WTC11 (cell line): Measurements from ENCODE around the gene MLPH. TPM values are rescaled to one million over a fixed set of nuclear protein-coding genes. Genes with fewer than 3 reads are reported as not detected.
A peak's percentile ranks its signal among the peaks of the same experiment; 100 is the strongest.

Experiments
- ESRRA ChIP-seq: sonication (generic); formaldehyde crosslinking; IDR thresholded peaks from 2 replicates; pipeline ENCODE4 v1.8.1; 2022; ENCODE audit warnings: mild to moderate bottlenecking, missing genetic modification reagents, borderline replicate concordance
- ETV6 ChIP-seq: sonication (generic); formaldehyde crosslinking; IDR thresholded peaks from 2 replicates; pipeline ENCODE4 v1.8.1; 2022; ENCODE audit warnings: mild to moderate bottlenecking, missing genetic modification reagents
- GABPB1 ChIP-seq: sonication (generic); formaldehyde crosslinking; IDR thresholded peaks from 2 replicates; pipeline ENCODE4 v1.8.1; 2023; ENCODE audit warnings: mild to moderate bottlenecking, missing genetic modification reagents
- GRHL2 ChIP-seq: fragments of 250-450 bp; sonication (Bioruptor Pico); IDR thresholded peaks from 2 replicates; pipeline ENCODE4 v1.8.0; 2022; ENCODE audit warnings: mild to moderate bottlenecking, moderate library complexity; ENCODE audit not compliant: insufficient replicate concordance, severe bottlenecking
- IRF2 ChIP-seq: sonication (generic); formaldehyde crosslinking; IDR thresholded peaks from 2 replicates; pipeline ENCODE4 v1.8.0; 2022; ENCODE audit warnings: low read depth, missing genetic modification reagents, borderline replicate concordance
- MXD4 ChIP-seq: fragments of 250-450 bp; sonication (Bioruptor Pico); IDR thresholded peaks from 2 replicates; pipeline ENCODE4 v1.8.0; 2021; ENCODE audit warnings: mild to moderate bottlenecking, moderate library complexity, borderline replicate concordance
- MYBL2 ChIP-seq: sonication (generic); formaldehyde crosslinking; IDR thresholded peaks from 2 replicates; pipeline ENCODE4 v1.8.1; 2023; ENCODE audit warnings: mild to moderate bottlenecking, moderate library complexity, missing genetic modification reagents
- NFATC4 ChIP-seq: fragments of 250-450 bp; sonication (Bioruptor Pico); IDR thresholded peaks from 2 replicates; pipeline ENCODE4 v1.9.0; 2021; ENCODE audit warnings: mild to moderate bottlenecking
- NFE2L1 ChIP-seq: sonication (generic); formaldehyde crosslinking; IDR thresholded peaks from 2 replicates; pipeline ENCODE4 v1.8.1; 2023; ENCODE audit warnings: missing genetic modification reagents
- OVOL2 ChIP-seq: fragments of 250-450 bp; sonication (Bioruptor Pico); IDR thresholded peaks from 2 replicates; pipeline ENCODE4 v1.9.0; 2021; ENCODE audit warnings: mild to moderate bottlenecking, borderline replicate concordance
- RORB ChIP-seq: fragments of 250-450 bp; sonication (Bioruptor Pico); IDR thresholded peaks from 2 replicates; pipeline ENCODE4 v1.9.0; 2021; ENCODE audit warnings: mild to moderate bottlenecking
- SOX15 ChIP-seq: fragments of 250-450 bp; sonication (Bioruptor Pico); IDR thresholded peaks from 2 replicates; pipeline ENCODE4 v1.9.0; 2021; ENCODE audit warnings: mild to moderate bottlenecking
- TEAD1 ChIP-seq: sonication (generic); formaldehyde crosslinking; IDR thresholded peaks from 2 replicates; pipeline ENCODE4 v1.8.0; 2022; ENCODE audit warnings: mild to moderate bottlenecking, missing genetic modification reagents
- TP53 ChIP-seq: sonication (generic); formaldehyde crosslinking; IDR thresholded peaks from 2 replicates; pipeline ENCODE4 v1.8.1; 2023; ENCODE audit warnings: mild to moderate bottlenecking, missing genetic modification reagents
- ZNF317 ChIP-seq: sonication (generic); formaldehyde crosslinking; IDR thresholded peaks from 2 replicates; pipeline ENCODE4 v1.8.1; 2023; ENCODE audit warnings: low read depth, mild to moderate bottlenecking, moderate library complexity, missing genetic modification reagents, borderline replicate concordance
- ZNF396 ChIP-seq: fragments of 250-450 bp; sonication (Bioruptor Pico); IDR thresholded peaks from 2 replicates; pipeline ENCODE4 v1.8.0; 2021; ENCODE audit warnings: mild to moderate bottlenecking, moderate library complexity, borderline replicate concordance
- total RNA-seq: library from RNA; stranded (reverse); gene quantifications from 3 replicates; pipeline ENCODE4 v1.2.3, GENCODE V29; 2021
- TF ChIP-seq, protein P1 (sequence below): sonication (generic); formaldehyde crosslinking; IDR thresholded peaks from 2 replicates; pipeline ENCODE4 v1.8.1; 2023; ENCODE audit warnings: mild to moderate bottlenecking, missing genetic modification reagents
- TF ChIP-seq, protein P2 (sequence below): sonication (generic); formaldehyde crosslinking; IDR thresholded peaks from 2 replicates; pipeline ENCODE4 v1.8.1; 2022; ENCODE audit warnings: mild to moderate bottlenecking, missing genetic modification reagents, moderate library complexity, borderline replicate concordance
- TF ChIP-seq, protein P3 (sequence below): fragments of 250-450 bp; sonication (Bioruptor Pico); IDR thresholded peaks from 2 replicates; pipeline ENCODE4 v1.8.0; 2021; ENCODE audit warnings: mild to moderate bottlenecking
- TF ChIP-seq, protein P4 (sequence below): fragments of 250-450 bp; sonication (Bioruptor Pico); IDR thresholded peaks from 2 replicates; pipeline ENCODE4 v1.9.0; 2021; ENCODE audit warnings: moderate library complexity, mild to moderate bottlenecking, inconsistent platforms, borderline replicate concordance
- TF ChIP-seq, protein P5 (sequence below): sonication (generic); formaldehyde crosslinking; IDR thresholded peaks from 2 replicates; pipeline ENCODE4 v1.8.1; 2022; ENCODE audit warnings: mild to moderate bottlenecking, moderate library complexity, missing genetic modification reagents
- TF ChIP-seq, protein P6 (sequence below): fragments of 250-450 bp; sonication (Bioruptor Pico); IDR thresholded peaks from 2 replicates; pipeline ENCODE4 v1.9.0; 2021; ENCODE audit warnings: mild to moderate bottlenecking
- TF ChIP-seq, protein P7 (sequence below): sonication (generic); formaldehyde crosslinking; IDR thresholded peaks from 2 replicates; pipeline ENCODE4 v1.8.0; 2022; ENCODE audit warnings: mild to moderate bottlenecking, missing genetic modification reagents
- TF ChIP-seq, protein P8 (sequence below): sonication (generic); formaldehyde crosslinking; IDR thresholded peaks from 2 replicates; pipeline ENCODE4 v1.8.1; 2023; ENCODE audit warnings: mild to moderate bottlenecking, missing genetic modification reagents
- TF ChIP-seq, protein P9 (sequence below): sonication (generic); formaldehyde crosslinking; conservative IDR thresholded peaks from 2 replicates; pipeline ENCODE4 v1.8.1; 2023; ENCODE audit warnings: mild to moderate bottlenecking, low read depth, missing genetic modification reagents, moderate library complexity

MLPH gene
- total RNA-seq, 1 experiment from 2014 or later = 10.3 TPM

DNA sequence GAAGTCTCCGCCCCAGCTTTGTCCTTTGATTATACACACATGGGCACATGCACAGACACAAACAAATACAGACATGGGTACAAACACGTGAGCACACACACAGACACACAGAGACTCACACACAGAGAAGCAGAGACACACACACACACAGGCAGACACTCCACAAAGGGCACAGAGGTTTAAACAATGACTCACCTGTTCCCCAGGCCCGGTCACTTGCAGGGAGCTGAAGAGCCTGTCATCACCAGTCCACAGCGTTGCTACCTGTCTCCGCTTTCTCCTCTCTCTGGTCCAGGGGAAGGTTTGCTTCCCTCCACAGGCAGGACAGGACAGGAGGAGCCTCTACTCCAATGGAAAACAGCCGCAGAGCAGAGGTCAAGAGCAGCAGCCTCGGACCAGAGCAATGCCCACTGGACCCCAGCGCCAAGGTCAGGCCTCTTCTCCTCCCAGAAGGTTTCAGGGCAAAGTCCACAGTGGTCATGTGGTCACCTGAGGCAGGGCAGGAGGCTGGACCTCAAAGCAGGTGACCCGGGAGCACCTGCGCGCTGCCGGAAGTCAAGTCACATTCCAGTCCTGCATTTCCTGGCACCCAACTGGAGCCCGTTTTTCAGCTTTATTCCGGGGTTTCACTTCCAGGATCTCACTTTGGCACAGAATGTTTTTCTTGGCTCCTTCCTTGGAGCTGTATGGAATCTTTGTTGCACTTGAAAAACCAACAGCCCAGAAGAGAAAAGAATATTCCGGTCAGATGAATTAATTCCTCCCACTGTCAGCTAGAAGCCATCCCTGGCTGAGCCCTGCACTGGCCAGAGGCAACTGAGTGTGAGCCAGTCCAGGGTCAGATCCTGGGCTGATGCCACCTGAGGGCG, 103.5 kb downstream of the MLPH start, which contains the start of gene RAB17 (continued):
- TF ChIP-seq, protein P1, sequence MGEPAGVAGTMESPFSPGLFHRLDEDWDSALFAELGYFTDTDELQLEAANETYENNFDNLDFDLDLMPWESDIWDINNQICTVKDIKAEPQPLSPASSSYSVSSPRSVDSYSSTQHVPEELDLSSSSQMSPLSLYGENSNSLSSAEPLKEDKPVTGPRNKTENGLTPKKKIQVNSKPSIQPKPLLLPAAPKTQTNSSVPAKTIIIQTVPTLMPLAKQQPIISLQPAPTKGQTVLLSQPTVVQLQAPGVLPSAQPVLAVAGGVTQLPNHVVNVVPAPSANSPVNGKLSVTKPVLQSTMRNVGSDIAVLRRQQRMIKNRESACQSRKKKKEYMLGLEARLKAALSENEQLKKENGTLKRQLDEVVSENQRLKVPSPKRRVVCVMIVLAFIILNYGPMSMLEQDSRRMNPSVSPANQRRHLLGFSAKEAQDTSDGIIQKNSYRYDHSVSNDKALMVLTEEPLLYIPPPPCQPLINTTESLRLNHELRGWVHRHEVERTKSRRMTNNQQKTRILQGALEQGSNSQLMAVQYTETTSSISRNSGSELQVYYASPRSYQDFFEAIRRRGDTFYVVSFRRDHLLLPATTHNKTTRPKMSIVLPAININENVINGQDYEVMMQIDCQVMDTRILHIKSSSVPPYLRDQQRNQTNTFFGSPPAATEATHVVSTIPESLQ (CRISPR knock-in tag) = no peak
- TF ChIP-seq TEAD1 (CRISPR knock-in tag) (peak; percentile 79), RORB (CRISPR knock-in tag) (no peak), ETV6 (peak; percentile 43), MXD4 (CRISPR knock-in tag) (no peak), IRF2 (CRISPR knock-in tag) (no peak), GRHL2 (no peak), NFE2L1 (0 out of 2 replicates have a peak, but pooled peaks have one; percentile 36), MYBL2 (CRISPR knock-in tag) (0 out of 2 replicates have a peak, but pooled peaks have one; percentile 32), SOX15 (no peak), ESRRA (CRISPR knock-in tag) (no peak), ZNF396 (CRISPR knock-in tag) (no peak), ZNF317 (CRISPR knock-in tag) (no peak), OVOL2 (CRISPR knock-in tag) (no peak), GABPB1 (peak; percentile 71), TP53 (no peak), NFATC4 (no peak)
- TF ChIP-seq, protein P2, sequence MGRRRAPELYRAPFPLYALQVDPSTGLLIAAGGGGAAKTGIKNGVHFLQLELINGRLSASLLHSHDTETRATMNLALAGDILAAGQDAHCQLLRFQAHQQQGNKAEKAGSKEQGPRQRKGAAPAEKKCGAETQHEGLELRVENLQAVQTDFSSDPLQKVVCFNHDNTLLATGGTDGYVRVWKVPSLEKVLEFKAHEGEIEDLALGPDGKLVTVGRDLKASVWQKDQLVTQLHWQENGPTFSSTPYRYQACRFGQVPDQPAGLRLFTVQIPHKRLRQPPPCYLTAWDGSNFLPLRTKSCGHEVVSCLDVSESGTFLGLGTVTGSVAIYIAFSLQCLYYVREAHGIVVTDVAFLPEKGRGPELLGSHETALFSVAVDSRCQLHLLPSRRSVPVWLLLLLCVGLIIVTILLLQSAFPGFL (CRISPR knock-in tag) = no peak
- TF ChIP-seq, protein P3, sequence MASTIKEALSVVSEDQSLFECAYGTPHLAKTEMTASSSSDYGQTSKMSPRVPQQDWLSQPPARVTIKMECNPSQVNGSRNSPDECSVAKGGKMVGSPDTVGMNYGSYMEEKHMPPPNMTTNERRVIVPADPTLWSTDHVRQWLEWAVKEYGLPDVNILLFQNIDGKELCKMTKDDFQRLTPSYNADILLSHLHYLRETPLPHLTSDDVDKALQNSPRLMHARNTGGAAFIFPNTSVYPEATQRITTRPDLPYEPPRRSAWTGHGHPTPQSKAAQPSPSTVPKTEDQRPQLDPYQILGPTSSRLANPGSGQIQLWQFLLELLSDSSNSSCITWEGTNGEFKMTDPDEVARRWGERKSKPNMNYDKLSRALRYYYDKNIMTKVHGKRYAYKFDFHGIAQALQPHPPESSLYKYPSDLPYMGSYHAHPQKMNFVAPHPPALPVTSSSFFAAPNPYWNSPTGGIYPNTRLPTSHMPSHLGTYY (CRISPR knock-in tag) = no peak
- TF ChIP-seq, protein P4, sequence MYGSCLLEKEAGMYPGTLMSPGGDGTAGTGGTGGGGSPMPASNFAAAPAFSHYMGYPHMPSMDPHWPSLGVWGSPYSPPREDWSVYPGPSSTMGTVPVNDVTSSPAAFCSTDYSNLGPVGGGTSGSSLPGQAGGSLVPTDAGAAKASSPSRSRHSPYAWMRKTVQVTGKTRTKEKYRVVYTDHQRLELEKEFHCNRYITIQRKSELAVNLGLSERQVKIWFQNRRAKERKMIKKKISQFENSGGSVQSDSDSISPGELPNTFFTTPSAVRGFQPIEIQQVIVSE (CRISPR knock-in tag) = no peak
- TF ChIP-seq, protein P5, sequence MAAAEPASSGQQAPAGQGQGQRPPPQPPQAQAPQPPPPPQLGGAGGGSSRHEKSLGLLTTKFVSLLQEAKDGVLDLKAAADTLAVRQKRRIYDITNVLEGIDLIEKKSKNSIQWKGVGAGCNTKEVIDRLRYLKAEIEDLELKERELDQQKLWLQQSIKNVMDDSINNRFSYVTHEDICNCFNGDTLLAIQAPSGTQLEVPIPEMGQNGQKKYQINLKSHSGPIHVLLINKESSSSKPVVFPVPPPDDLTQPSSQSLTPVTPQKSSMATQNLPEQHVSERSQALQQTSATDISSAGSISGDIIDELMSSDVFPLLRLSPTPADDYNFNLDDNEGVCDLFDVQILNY (CRISPR knock-in tag) = no peak
- TF ChIP-seq, protein P6, sequence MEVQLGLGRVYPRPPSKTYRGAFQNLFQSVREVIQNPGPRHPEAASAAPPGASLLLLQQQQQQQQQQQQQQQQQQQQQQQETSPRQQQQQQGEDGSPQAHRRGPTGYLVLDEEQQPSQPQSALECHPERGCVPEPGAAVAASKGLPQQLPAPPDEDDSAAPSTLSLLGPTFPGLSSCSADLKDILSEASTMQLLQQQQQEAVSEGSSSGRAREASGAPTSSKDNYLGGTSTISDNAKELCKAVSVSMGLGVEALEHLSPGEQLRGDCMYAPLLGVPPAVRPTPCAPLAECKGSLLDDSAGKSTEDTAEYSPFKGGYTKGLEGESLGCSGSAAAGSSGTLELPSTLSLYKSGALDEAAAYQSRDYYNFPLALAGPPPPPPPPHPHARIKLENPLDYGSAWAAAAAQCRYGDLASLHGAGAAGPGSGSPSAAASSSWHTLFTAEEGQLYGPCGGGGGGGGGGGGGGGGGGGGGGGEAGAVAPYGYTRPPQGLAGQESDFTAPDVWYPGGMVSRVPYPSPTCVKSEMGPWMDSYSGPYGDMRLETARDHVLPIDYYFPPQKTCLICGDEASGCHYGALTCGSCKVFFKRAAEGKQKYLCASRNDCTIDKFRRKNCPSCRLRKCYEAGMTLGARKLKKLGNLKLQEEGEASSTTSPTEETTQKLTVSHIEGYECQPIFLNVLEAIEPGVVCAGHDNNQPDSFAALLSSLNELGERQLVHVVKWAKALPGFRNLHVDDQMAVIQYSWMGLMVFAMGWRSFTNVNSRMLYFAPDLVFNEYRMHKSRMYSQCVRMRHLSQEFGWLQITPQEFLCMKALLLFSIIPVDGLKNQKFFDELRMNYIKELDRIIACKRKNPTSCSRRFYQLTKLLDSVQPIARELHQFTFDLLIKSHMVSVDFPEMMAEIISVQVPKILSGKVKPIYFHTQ (CRISPR knock-in tag) = no peak
- TF ChIP-seq, protein P7, sequence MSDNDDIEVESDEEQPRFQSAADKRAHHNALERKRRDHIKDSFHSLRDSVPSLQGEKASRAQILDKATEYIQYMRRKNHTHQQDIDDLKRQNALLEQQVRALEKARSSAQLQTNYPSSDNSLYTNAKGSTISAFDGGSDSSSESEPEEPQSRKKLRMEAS (CRISPR knock-in tag) = peak; percentile 83
- TF ChIP-seq, protein P8, sequence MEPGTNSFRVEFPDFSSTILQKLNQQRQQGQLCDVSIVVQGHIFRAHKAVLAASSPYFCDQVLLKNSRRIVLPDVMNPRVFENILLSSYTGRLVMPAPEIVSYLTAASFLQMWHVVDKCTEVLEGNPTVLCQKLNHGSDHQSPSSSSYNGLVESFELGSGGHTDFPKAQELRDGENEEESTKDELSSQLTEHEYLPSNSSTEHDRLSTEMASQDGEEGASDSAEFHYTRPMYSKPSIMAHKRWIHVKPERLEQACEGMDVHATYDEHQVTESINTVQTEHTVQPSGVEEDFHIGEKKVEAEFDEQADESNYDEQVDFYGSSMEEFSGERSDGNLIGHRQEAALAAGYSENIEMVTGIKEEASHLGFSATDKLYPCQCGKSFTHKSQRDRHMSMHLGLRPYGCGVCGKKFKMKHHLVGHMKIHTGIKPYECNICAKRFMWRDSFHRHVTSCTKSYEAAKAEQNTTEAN (CRISPR knock-in tag) = no peak
- TF ChIP-seq, protein P9, sequence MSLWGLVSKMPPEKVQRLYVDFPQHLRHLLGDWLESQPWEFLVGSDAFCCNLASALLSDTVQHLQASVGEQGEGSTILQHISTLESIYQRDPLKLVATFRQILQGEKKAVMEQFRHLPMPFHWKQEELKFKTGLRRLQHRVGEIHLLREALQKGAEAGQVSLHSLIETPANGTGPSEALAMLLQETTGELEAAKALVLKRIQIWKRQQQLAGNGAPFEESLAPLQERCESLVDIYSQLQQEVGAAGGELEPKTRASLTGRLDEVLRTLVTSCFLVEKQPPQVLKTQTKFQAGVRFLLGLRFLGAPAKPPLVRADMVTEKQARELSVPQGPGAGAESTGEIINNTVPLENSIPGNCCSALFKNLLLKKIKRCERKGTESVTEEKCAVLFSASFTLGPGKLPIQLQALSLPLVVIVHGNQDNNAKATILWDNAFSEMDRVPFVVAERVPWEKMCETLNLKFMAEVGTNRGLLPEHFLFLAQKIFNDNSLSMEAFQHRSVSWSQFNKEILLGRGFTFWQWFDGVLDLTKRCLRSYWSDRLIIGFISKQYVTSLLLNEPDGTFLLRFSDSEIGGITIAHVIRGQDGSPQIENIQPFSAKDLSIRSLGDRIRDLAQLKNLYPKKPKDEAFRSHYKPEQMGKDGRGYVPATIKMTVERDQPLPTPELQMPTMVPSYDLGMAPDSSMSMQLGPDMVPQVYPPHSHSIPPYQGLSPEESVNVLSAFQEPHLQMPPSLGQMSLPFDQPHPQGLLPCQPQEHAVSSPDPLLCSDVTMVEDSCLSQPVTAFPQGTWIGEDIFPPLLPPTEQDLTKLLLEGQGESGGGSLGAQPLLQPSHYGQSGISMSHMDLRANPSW = 0 out of 2 replicates have a peak, but pooled peaks have one; percentile 15
